Dermis blood vessel endothelial cell (primary cell): ENCODE results near the gene SORBS2. TPM values are rescaled to one million over a fixed set of nuclear protein-coding genes. Genes with fewer than 3 reads are reported as not detected.

Experiments
- DNase-seq: peaks from one replicate; pipeline ENCODE4 v3.0.0; 2010
- total RNA-seq: library from RNA; depleted of rRNA; stranded (reverse); fragments of >200 nt; gene quantifications from 2 replicates; pipeline ENCODE4 v1.2.3, GENCODE V29; 2014

The SORBS2 gene
- total RNA-seq, 1 donor from 2014 or later = 104 TPM

- DNase-seq = no peak
Measured at GRCh38 chr4:185582651-185583400, 229.2 kb downstream of the SORBS2 start.

- DNase-seq = no peak
Measured at GRCh38 chr4:185580699-185581098, 231.3 kb downstream of the SORBS2 start.

- DNase-seq = no peak
Measured at GRCh38 chr4:185578284-185578683, 233.7 kb downstream of the SORBS2 start.

GRCh38 chr4:185576962-185577950, 234.7 kb downstream of the SORBS2 start:
- no peak for DNase-seq

GRCh38 chr4:185576314-185576961, 235.6 kb downstream of the SORBS2 start:
- no peak for DNase-seq

- DNase-seq = peak; percentile 90
Measured at GRCh38 chr4:185573651-185574199, 238.3 kb downstream of the SORBS2 start.

GRCh38 chr4:185570727-185571126, 241.3 kb downstream of the SORBS2 start:
- no peak for DNase-seq

GRCh38 chr4:185567381-185568376, 244.3 kb downstream of the SORBS2 start:
- peak; percentile 23 for DNase-seq

- peak; percentile 95 for DNase-seq
Measured at GRCh38 chr4:185566972-185567371, 245.0 kb downstream of the SORBS2 start.

- DNase-seq = peak; percentile 33
Measured at GRCh38 chr4:185566425-185566824, 245.6 kb downstream of the SORBS2 start.

GRCh38 chr4:185565696-185566095, 246.3 kb downstream of the SORBS2 start:
- no peak for DNase-seq

- DNase-seq = no peak
Measured at GRCh38 chr4:185564349-185564748, 247.6 kb downstream of the SORBS2 start.

- no peak for DNase-seq
Measured at GRCh38 chr4:185562531-185562930, 249.5 kb downstream of the SORBS2 start.

- DNase-seq = no peak
Measured at GRCh38 chr4:185560316-185560715, 251.7 kb downstream of the SORBS2 start.

GRCh38 chr4:185559915-185560281, 252.1 kb downstream of the SORBS2 start:
- peak; percentile 97 for DNase-seq

- peak; percentile 58 for DNase-seq
Measured at GRCh38 chr4:185559251-185559914, 252.6 kb downstream of the SORBS2 start.

GRCh38 chr4:185554365-185555126, 257.4 kb downstream of the SORBS2 start:
- no peak for DNase-seq

GRCh38 chr4:185552254-185552653, 259.7 kb downstream of the SORBS2 start:
- no peak for DNase-seq

GRCh38 chr4:185550933-185551332, 261.1 kb downstream of the SORBS2 start:
- no peak for DNase-seq

GRCh38 chr4:185549095-185549639, 262.8 kb downstream of the SORBS2 start:
- DNase-seq = no peak
